Stimulated activated naive B cell treated with anti-CD40 and anti-IgM and Interleukin-4, amounts not matched to agents 10 μg/mL and 1 μg/mL and 100 μg/mL, for 72 hours (primary cell): ENCODE measurements around the gene C1orf87.
A peak's percentile ranks its signal among the peaks of the same experiment; 100 is the strongest.
"Not testable (repeated sequence)": the region's sequence is repeated elsewhere in the genome, so short reads cannot be mapped to it uniquely, and the experiment has no call there.

Experiments
- ATAC-seq, 2 donors: fragments of 150-1000 bp; cut with Tn5 transposase; replicated peaks; 2 replicates each; pipeline ENCODE4 v1.10.0; 2021; ENCODE audit warnings: moderate library complexity in 1 of 2
- DNase-seq: peaks from one replicate; pipeline ENCODE4 v3.0.0; 2021
- H3K27ac Mint-ChIP-seq: one replicate; pipeline ENCODE4 v1.8.0; 2022; ENCODE audit warnings: mild to moderate bottlenecking, mixed read lengths
- H3K27me3 Mint-ChIP-seq, 2 donors: one replicate each; pipeline ENCODE4 v1.8.0; 2022; ENCODE audit warnings: mixed read lengths in 2 of 2
- H3K36me3 Mint-ChIP-seq, 2 donors: one replicate each; pipeline ENCODE4 v1.8.0; 2022; ENCODE audit warnings: mixed read lengths in 2 of 2, mild to moderate bottlenecking in 1 of 2
- H3K4me1 Mint-ChIP-seq, 2 donors: one replicate each; pipeline ENCODE4 v1.8.0; 2022; ENCODE audit warnings: mixed read lengths in 2 of 2, mild to moderate bottlenecking in 1 of 2
- H3K4me3 Mint-ChIP-seq, 2 donors: one replicate each; pipeline ENCODE4 v1.8.0; 2022; ENCODE audit warnings: mild to moderate bottlenecking in 2 of 2, mixed read lengths in 2 of 2, moderate library complexity in 1 of 2
- H3K9me3 Mint-ChIP-seq, 2 donors: one replicate each; pipeline ENCODE4 v1.8.0; 2022; ENCODE audit warnings: mixed read lengths in 2 of 2, mild to moderate bottlenecking in 1 of 2

Gene C1orf87

DNA sequence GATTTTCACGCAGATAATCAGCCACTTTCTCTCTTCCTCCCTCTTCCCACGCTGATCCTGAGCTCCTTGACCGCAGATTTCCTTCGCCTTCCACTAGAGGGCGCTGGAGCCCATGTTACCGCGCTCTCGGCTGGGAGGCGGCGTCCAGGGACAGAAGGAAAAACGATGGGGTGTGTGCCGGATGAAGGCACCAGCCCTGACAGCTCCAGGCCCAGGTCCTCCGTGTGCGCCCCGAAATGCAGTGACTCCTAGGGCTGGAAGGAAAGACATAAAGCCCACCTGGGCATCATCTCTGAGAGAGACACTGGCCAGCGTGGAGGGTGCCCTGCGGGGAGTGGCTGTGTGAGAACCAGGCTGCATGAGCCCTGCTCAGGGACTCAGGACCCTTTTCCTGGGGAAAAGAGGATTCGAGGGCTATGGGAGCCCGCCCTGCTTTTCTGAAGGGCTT is 102.1 kb downstream of the C1orf87 start:
- Mint-ChIP-seq H3K36me3 (no peaks in the 10 kb centered on the region), H3K27ac (no peak overlapping the region), H3K9me3 (no peaks in the 10 kb centered on the region), H3K4me3 (no peak overlapping the region), H3K27me3 (peaks cover 23 to 27% of the 10 kb centered on the region in 2 donors), H3K4me1 (peaks cover 2 to 7% of the 10 kb centered on the region in 2 donors)
- DNase-seq = peak; percentile 10
- ATAC-seq = peak; percentile 50

DNA sequence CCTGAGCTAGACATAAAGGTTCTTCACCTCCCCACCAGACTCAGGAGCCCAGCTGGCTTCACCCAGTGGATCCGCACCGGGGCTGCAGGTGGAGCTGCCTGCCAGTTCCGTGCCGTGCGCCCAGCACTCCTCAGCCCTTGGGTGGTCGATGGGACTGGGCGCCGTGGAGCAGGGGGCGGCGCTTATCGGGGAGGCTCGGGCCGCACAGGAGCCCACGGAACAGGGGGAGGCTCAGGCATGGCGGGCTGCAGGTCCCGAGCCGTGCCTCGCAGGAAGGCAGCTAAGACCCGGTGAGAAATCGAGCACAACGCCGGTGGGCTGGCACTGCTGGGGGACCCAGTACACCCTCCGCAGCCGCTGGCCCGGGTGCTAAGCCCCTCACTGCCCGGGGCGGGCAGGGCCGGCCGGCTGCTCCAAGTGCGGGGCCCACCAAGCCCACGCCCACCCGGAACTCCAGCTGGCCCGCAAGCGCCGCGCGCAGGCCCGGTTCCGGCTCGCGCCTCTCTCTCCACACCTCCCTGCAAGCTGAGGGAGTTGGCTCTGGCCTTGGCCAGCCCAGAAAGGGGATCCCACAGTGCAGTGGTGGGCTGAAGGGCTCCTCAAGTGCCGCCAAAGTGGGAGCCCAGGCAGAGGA is 103.9 kb downstream of the C1orf87 start:
- H3K4me1 Mint-ChIP-seq, H3K9me3 Mint-ChIP-seq, ATAC-seq, H3K4me3 Mint-ChIP-seq, H3K36me3 Mint-ChIP-seq, H3K27ac Mint-ChIP-seq, DNase-seq: not testable (repeated sequence)
- H3K27me3 Mint-ChIP-seq = peaks cover 9 to 15% of the 10 kb centered on the region in 2 donors

DNA sequence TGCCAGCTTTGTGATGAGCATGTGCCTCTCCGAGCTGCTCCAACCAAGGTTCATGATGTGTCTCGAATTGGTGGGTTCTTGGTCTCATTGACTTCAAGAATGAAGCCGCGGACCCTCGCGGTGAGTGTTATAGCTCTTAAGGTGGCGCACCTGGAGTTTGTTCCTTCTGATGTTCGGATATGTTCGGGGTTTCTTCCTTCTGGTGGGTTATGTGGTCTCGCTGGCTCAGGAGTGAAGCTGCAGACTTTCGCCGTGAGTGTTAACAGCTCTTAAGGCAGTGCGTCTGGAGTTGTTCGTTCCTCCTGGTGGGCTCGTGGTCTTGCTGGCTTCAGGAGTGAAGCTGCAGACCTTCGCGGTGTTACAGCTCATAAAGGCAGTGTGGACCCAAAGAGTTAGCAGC is 104.8 kb downstream of the C1orf87 start:
- ATAC-seq, H3K4me1 Mint-ChIP-seq, H3K9me3 Mint-ChIP-seq, H3K27ac Mint-ChIP-seq, DNase-seq, H3K4me3 Mint-ChIP-seq, H3K36me3 Mint-ChIP-seq: not testable (repeated sequence)
- H3K27me3 Mint-ChIP-seq = peaks cover 9 to 11% of the 10 kb centered on the region in 2 donors

DNA sequence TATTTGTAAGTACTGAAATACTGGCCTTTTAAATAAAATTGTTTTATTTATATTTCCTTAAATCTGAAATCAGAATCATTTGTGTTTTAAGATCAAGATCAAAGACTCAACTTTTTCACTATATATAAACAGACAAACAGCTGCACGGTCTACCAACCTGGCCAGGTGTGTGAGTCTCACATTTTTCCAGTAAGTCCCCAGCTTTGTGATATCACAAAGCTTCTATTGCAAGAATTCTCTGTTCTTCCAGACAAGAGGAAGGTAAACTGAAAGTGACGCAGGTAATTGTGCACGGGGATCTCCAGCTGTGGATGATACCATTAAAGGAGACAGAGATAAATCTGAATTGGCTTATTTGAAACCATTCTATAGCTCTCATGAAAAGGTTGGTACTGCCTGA is 105.8 kb downstream of the C1orf87 start:
- Mint-ChIP-seq H3K36me3 (no peaks in the 10 kb centered on the region), H3K27me3 (peaks cover 5 to 9% of the 10 kb centered on the region in 2 donors), H3K27ac (no peak overlapping the region), H3K4me3 (no peak overlapping the region), H3K9me3 (no peaks in the 10 kb centered on the region), H3K4me1 (peaks cover 2 to 7% of the 10 kb centered on the region in 2 donors)
- DNase-seq (no peak), ATAC-seq (no peak)

DNA sequence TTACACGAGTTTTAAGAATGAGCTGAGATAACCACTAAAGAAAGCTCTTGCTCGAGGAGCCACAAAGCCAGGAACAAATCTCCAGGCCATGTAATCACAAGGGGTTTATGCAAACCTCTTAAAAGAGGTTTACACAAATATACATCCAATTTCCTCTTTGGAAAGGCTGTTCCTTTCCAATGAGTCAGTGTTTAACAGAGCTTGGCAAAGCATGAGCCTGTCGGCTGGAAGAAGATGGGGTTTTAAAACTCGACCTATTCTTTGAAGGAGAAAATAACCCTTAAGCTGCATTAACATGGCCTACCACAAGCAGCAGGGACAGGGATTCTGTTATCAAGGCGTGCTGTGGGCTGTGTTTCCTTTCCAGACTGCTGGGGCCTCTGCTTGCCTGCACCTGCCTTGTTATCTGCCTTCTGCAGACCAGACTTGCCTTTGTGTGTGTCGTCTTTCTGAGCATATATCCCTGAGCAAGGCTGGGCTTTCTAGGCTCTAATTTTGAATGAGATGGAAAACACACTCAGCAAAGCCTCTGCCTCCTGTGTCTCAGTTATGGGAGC is 106.4 kb downstream of the C1orf87 start:
- Mint-ChIP-seq H3K4me1 (peaks cover 2 to 7% of the 10 kb centered on the region in 2 donors), H3K27me3 (peaks cover 3 to 9% of the 10 kb centered on the region in 2 donors), H3K27ac (no peak overlapping the region), H3K36me3 (no peaks in the 10 kb centered on the region), H3K4me3 (no peak overlapping the region), H3K9me3 (no peaks in the 10 kb centered on the region)
- ATAC-seq (no peak), DNase-seq (no peak)

DNA sequence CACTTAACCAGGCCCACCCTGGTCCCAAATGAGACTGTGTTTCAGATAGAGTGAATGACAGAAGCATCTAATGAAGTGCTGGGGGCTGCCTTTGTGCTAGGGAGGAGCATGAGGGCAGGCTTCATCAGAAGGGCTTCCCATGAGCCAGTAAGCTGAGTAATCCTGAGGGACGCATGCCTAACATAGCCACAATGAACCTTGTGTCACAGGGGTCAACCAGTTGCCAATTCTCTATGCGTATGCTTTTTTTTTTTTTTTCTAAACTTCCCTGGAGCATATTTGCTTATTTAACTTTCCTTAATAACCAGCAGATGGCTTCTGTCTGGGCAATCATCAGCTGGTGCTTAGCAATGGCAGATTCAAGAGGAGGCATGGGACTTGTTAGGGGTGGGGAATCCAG is 121.5 kb downstream of the C1orf87 start:
- Mint-ChIP-seq H3K4me1 (no peaks in the 10 kb centered on the region), H3K27me3 (peaks cover 4 to 5% of the 10 kb centered on the region in 2 donors), H3K9me3 (no peaks in the 10 kb centered on the region), H3K36me3 (no peaks in the 10 kb centered on the region), H3K4me3 (no peak overlapping the region), H3K27ac (no peak overlapping the region)
- ATAC-seq (no peak), DNase-seq (no peak)

DNA sequence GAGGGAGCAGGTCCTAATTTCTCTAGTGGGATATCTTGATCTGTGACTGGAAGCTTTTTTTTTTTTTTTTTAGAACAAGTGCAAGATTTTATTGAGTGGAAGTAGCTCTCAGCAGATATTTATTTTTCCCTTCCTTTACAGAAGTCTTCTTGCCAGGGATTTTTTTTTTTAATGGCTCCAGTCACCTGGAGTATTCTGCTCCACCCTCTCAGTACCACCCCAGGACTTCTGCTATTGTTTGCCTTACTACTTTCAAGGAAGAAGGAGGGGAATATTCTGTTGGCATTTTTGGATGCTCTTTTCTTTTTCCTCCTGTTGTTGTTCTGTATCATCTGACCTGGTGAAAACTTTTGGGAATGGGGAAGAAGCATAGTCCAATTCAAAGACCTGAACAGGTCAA is 123.9 kb downstream of the C1orf87 start:
- no peak overlapping the region for H3K27ac Mint-ChIP-seq
- no peaks in the 10 kb centered on the region for H3K4me1 Mint-ChIP-seq
- ATAC-seq (no peak), DNase-seq (no peak)
- no peak overlapping the region for H3K4me3 Mint-ChIP-seq
- H3K36me3 Mint-ChIP-seq = no peaks in the 10 kb centered on the region
- H3K9me3 Mint-ChIP-seq = no peaks in the 10 kb centered on the region
- peaks cover 4 to 5% of the 10 kb centered on the region in 2 donors for H3K27me3 Mint-ChIP-seq

DNA sequence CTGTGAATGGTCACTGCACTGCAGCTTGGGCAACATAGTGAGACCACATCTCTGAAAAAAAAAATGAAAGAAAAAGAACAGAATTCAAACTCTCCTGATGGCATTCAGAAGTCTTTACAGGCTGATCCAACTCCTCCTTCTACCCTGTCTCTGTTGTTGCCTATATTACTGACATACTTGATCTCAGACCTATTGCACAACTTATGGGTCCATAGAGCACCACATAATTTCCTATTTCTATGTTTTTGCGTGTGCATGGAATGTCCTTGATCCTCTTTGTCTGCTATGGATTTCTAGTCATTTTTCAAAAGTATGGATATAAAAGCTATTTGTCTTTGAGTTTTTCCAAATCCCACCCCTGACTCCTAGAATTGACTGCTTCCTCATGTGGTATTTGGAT is 124.6 kb downstream of the C1orf87 start:
- Mint-ChIP-seq H3K4me3 (no peak overlapping the region), H3K36me3 (no peaks in the 10 kb centered on the region), H3K27ac (no peak overlapping the region), H3K4me1 (no peaks in the 10 kb centered on the region), H3K9me3 (no peaks in the 10 kb centered on the region), H3K27me3 (peaks cover 4 to 5% of the 10 kb centered on the region in 2 donors)
- ATAC-seq (no peak), DNase-seq (no peak)

DNA sequence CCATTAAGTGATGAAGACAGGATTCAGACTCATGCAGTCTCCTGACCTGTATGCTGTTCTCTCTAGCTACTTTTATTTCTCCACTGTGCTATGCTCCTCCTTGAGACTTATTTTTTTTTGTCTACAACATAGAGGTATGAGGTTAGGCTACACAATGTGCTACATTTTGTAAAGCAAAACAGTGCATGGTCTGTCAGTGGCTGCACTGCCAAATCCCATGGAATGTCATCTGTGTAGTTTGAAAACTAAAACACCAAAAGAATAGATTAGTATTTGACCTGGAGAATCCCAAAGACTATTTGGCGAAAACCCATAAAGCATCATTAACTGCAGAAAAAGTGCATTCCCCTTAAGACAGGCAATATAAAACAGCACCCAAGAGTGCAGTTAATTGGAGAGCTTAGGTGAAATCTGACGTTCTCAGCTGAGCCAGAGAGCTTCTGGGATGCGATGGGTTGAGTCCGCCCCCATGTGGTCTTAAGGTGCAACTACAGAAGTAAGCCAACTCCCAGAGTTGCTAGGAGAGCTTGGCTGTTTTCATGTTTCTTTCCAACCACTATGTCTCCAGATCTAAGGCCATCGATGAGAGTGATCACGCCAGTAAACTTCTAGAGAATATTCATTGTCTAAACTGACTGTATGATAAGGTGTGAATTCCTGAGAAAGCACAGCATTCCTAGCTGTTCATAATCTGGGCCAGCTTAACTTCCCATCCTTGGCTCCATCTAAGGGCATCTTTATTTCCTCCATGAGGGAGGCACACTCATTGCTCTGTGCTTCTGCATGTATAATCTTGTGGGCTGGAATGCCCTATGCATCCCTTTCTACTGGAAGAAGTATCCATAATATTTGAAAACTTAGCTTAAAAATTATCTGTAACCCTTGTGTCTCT is 126.3 kb downstream of the C1orf87 start:
- Mint-ChIP-seq H3K9me3 (no peaks in the 10 kb centered on the region), H3K4me3 (no peak overlapping the region), H3K36me3 (no peaks in the 10 kb centered on the region), H3K27ac (no peak overlapping the region), H3K27me3 (peaks cover 5 to 12% of the 10 kb centered on the region in 2 donors), H3K4me1 (no peaks in the 10 kb centered on the region)
- peak; percentile 21 for DNase-seq
- ATAC-seq = peak; percentile 84 to 85

DNA sequence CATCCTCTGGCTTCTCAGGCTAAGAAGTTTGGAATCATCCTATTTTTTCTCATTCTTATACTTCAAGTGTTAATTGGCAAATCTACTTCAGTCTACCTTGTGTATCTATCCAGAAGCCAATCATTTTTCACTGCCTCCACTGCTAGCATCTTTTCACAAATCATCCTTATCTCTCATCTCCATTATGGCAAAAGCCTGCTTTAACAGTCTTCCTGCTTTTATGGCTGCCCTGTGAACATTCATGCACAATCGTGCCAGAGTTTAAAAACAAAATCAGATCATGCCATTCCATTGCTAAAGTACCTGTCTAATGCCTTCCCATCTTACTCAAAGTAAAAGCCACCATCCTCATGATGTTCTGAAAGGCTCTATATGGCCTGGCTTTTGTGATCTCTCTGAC is 127.8 kb downstream of the C1orf87 start:
- Mint-ChIP-seq H3K4me3 (no peak overlapping the region), H3K27ac (no peak overlapping the region), H3K36me3 (no peaks in the 10 kb centered on the region), H3K4me1 (no peaks in the 10 kb centered on the region), H3K27me3 (peaks cover 5 to 15% of the 10 kb centered on the region in 2 donors), H3K9me3 (no peaks in the 10 kb centered on the region)
- DNase-seq (no peak), ATAC-seq (no peak)
